Lower leg skin (tissue), 4 donors: ENCODE results near the gene RNF149. TPM values are rescaled to one million over a fixed set of nuclear protein-coding genes. Genes with fewer than 3 reads are reported as not detected.

Experiments
- DNase-seq, 2 donors: peaks; one replicate each; pipeline ENCODE4 v3.0.0-alpha.2; 2019; ENCODE audit warnings: low spot score in 2 of 2
- H3K4me3 ChIP-seq: fragments of 200-600 bp; sonication (generic); 2 replicates; pipeline ENCODE4 v1.5.1; 2017; ENCODE audit warnings: mild to moderate bottlenecking, low read depth; ENCODE audit not compliant: poor library complexity, severe bottlenecking
- CTCF ChIP-seq, 3 donors: fragments of 450-650 bp; IDR thresholded peaks; one replicate each; pipeline ENCODE4 v1.5.1; 2016; ENCODE audit warnings: antibody characterized with exemption in 3 of 3, mild to moderate bottlenecking in 3 of 3, moderate library complexity in 2 of 3
- POLR2A ChIP-seq, 2 donors: fragments of 450-650 bp; IDR thresholded peaks; one replicate each; pipeline ENCODE4 v1.6.1; 2016 to 2017; ENCODE audit warnings: antibody characterized with exemption in 2 of 2, mild to moderate bottlenecking in 1 of 2, moderate library complexity in 1 of 2
- WGBS, 2 donors: methylation state at CpG; one replicate each; pipeline ENCODE4 v1.1.5; 2018; 5-methylcytosine and 5-hydroxymethylcytosine counted together
- intact Hi-C: fragments of 100-400 bp; cut with DNase I; formaldehyde crosslinking; loops from one replicate; pipeline ENCODE4 v1.15.0; 2023; ENCODE audit warnings: low total_unique reads
- total RNA-seq, 4 donors: library from RNA; depleted of rRNA; stranded (reverse); fragments of >200 nt; gene quantifications; one replicate each; pipeline ENCODE4 v1.1.0, GENCODE V29; 2016

Gene RNF149
- total RNA-seq: 100 to 1,000 TPM in 1 of 4 donors, 10 to 100 TPM in 3; 59.8 to 120 (median 77.7) TPM

- 4 to 5% methylated on average over 26 to 45 of the region's 76 CpGs for WGBS, 2 donors
- intact Hi-C loops: no loop called here
- peak; percentile 89 to 98 for DNase-seq
- peak within 1 kb of the TSS; percentile 83 for H3K4me3 ChIP-seq
- no peak for TF ChIP-seq CTCF (IDR thresholded peaks at IDR 0.05)
- TF ChIP-seq POLR2A (IDR thresholded peaks at IDR 0.05): peak in 1 of 2 donors; percentile 52
These were observed at the start of gene RNF149 for GRCh38 chr2:101308432-101309210. TSS of gene RNF149 (minus strand) at chr2:101308701. CDS start at chr2:101308588, 113 bp downstream.

GRCh38 chr2:101357376-101357775, 48.9 kb upstream of the RNF149 start:
- no peak overlapping the region for H3K4me3 ChIP-seq
- TF ChIP-seq CTCF (IDR thresholded peaks at IDR 0.05): no peak
- TF ChIP-seq POLR2A (IDR thresholded peaks at IDR 0.05): no peak
- intact Hi-C loops: no loop called here
- DNase-seq: no peak

GRCh38 chr2:101356521-101356920, 48.0 kb upstream of the RNF149 start:
- 73 to 75% methylated on average over 2 of the region's 2 CpGs for whole genome bisulfite sequencing, 2 donors
- no peak overlapping the region for H3K4me3 ChIP-seq
- DNase-seq: no peak
- TF ChIP-seq CTCF (IDR thresholded peaks at IDR 0.05) (no peak), POLR2A (IDR thresholded peaks at IDR 0.05) (no peak)
- intact Hi-C loops: no loop called here

GRCh38 chr2:101356055-101356454, 47.6 kb upstream of the RNF149 start:
- peak in 1 of 2 donors; percentile 15 for DNase-seq
- 79 to 84% methylated on average over 6 of the region's 6 CpGs for WGBS, 2 donors
- no peak for TF ChIP-seq POLR2A (IDR thresholded peaks at IDR 0.05)
- no peak for TF ChIP-seq CTCF (IDR thresholded peaks at IDR 0.05)
- H3K4me3 ChIP-seq: no peak overlapping the region
- intact Hi-C loops: no loop called here

- DNase-seq: peak in 1 of 2 donors; percentile 25
- intact Hi-C loops: no loop called here
- 55 to 77% methylated on average over 10 of the region's 10 CpGs for WGBS, 2 donors
- TF ChIP-seq POLR2A (IDR thresholded peaks at IDR 0.05): no peak
- TF ChIP-seq CTCF (IDR thresholded peaks at IDR 0.05): no peak
- H3K4me3 ChIP-seq: no peak overlapping the region
These were observed 47.0 kb upstream of the RNF149 start for GRCh38 chr2:101355401-101356054.
